Measurements from ENCODE around the gene MUC5AC. TPM values are rescaled to one million over a fixed set of nuclear protein-coding genes. Genes with fewer than 3 reads are reported as not detected.

The MUC5AC gene
- total RNA-seq, 1 experiment from 2014 or later, result under 0.01 TPM

DNA sequence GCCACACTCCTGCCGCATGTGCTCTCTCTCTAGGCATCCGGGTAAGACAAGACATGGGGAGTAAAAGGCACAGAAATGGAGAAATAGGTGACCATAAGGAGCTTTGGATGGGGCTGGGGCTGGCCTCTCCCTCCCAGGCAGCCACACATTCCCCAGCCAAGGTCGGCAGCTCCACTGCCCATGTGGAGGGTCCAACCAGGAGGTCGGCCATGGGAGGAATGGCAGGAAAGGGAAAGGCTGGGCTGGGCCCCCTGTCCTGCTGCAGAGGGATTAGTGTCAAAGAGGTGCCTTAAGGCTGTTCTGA lies 460 bp upstream of the MUC5AC start:
- ChIA-PET CTCF (no interaction called here), POLR2A (no interaction called here), RAD21 (ENCODE audit: low non-redundant PET in 1 of 2, low total read pairs in 2 of 2, uncharacterized antibody in 2 of 2, unreplicated experiment in 2 of 2) (no interaction called here)
- H2AFZ ChIP-seq (ENCODE audit: low read depth, low read length, poor library complexity, severe bottlenecking), result no peak overlapping the region
- no peaks in the 10 kb centered on the region for H3K27me3 ChIP-seq (ENCODE audit: insufficient read depth, low read length)
- H3K27ac ChIP-seq (ENCODE audit: low read depth, low read length), result no peak overlapping the region
- no peaks in the 10 kb centered on the region for H3K36me3 ChIP-seq (ENCODE audit: control insufficient read depth in 1 of 2, insufficient read depth in 2 of 2, low read length in 2 of 2)
- no peaks in the 10 kb centered on the region for H3K79me2 ChIP-seq (ENCODE audit: insufficient read depth, low read length)
- DNase-seq (ENCODE audit: low read depth, low spot score) (no peak), ATAC-seq (no peak)
- no peak overlapping the region for H3K9ac ChIP-seq (ENCODE audit: low read length)
- TF ChIP-seq JUND (IDR thresholded peaks at IDR 0.05), result no peak
- TF ChIP-seq CBX3 (IDR thresholded peaks at IDR 0.05; ENCODE audit: low read depth), result no peak
- TF ChIP-seq POLR2AphosphoS5 (IDR thresholded peaks at IDR 0.05; ENCODE audit: low read depth, low read length), result no peak
- TF ChIP-seq SRF (IDR thresholded peaks at IDR 0.05; ENCODE audit: low read depth), result no peak
- TF ChIP-seq ZFX (IDR thresholded peaks at IDR 0.05), result no peak
- TF ChIP-seq EGR1 (IDR thresholded peaks at IDR 0.05; ENCODE audit: low read depth), result no peak
- no peak for TF ChIP-seq CEBPB (IDR thresholded peaks at IDR 0.05; ENCODE audit: low read depth)
- TF ChIP-seq TCF7L2 (IDR thresholded peaks at IDR 0.05; ENCODE audit: borderline replicate concordance, extremely low read depth, insufficient read depth, insufficient read length), result no peak
- no peak for TF ChIP-seq FOSL1 (IDR thresholded peaks at IDR 0.05; ENCODE audit: low read depth)
- no peak for TF ChIP-seq SIN3A (IDR thresholded peaks at IDR 0.05; ENCODE audit: low read depth)
- no peak for TF ChIP-seq RAD21 (IDR thresholded peaks at IDR 0.05; ENCODE audit: low read depth)
- TF ChIP-seq ELF1 (IDR thresholded peaks at IDR 0.05; ENCODE audit: borderline replicate concordance, low read depth), result no peak
- no TSS peak for BruUV-seq (replicated peaks)
- H3K4me2 ChIP-seq (ENCODE audit: low read length), result no peak overlapping the region
- intact Hi-C loops (cut with micrococcal nuclease), result no loop called here
- peaks cover 13 to 30% of the 10 kb centered on the region in 2 experiments; a peak in 3 of 4 replicates for H3K4me1 ChIP-seq (ENCODE audit: control insufficient read depth in 1 of 2, insufficient read depth in 2 of 2, low read length in 2 of 2)
- H3K9me2 ChIP-seq (ENCODE audit: insufficient read depth), result no peaks in the 10 kb centered on the region
- H3K4me3 ChIP-seq (replicated peaks in 1 of 2; ENCODE audit: low read depth in 1 of 2, low read length in 2 of 2), result no peak overlapping the region
- no peaks in the 10 kb centered on the region; a peak in 1 of 4 replicates for H3K9me3 ChIP-seq (ENCODE audit: control insufficient read depth in 1 of 2, insufficient read depth in 1 of 2, low read depth in 1 of 2, low read length in 2 of 2)
- no peaks in the 10 kb centered on the region for H4K20me1 ChIP-seq (ENCODE audit: insufficient read depth)

- POLR2A ChIA-PET, result no interaction called here
- DNase-seq (ENCODE audit: low read depth, low spot score), result no peak
- Histone ChIP-seq H3K27ac (ENCODE audit: low read depth, low read length) (no peak overlapping the region), H3K9me3 (ENCODE audit: control insufficient read depth in 1 of 2, insufficient read depth in 1 of 2, low read depth in 1 of 2, low read length in 2 of 2) (no peaks in the 10 kb centered on the region; a peak in 1 of 4 replicates), H3K9me2 (ENCODE audit: insufficient read depth) (no peaks in the 10 kb centered on the region), H3K79me2 (ENCODE audit: insufficient read depth, low read length) (no peaks in the 10 kb centered on the region), H3K27me3 (ENCODE audit: insufficient read depth, low read length) (no peaks in the 10 kb centered on the region), H3K4me1 (ENCODE audit: control insufficient read depth in 1 of 2, insufficient read depth in 2 of 2, low read length in 2 of 2) (peaks cover 5 to 14% of the 10 kb centered on the region in 2 experiments; a peak in 3 of 4 replicates), H3K36me3 (ENCODE audit: control insufficient read depth in 1 of 2, insufficient read depth in 2 of 2, low read length in 2 of 2) (no peaks in the 10 kb centered on the region), H2AFZ (ENCODE audit: low read depth, low read length, poor library complexity, severe bottlenecking) (no peak overlapping the region), H3K9ac (ENCODE audit: low read length) (no peak overlapping the region), H4K20me1 (ENCODE audit: insufficient read depth) (no peaks in the 10 kb centered on the region), H3K4me2 (ENCODE audit: low read length) (no peak overlapping the region), H3K4me3 (replicated peaks in 1 of 2; ENCODE audit: low read depth in 1 of 2, low read length in 2 of 2) (no peak overlapping the region)
- CTCF ChIA-PET, result no interaction called here
- intact Hi-C loops (cut with micrococcal nuclease), result no loop called here
- TF ChIP-seq RAD21 (IDR thresholded peaks at IDR 0.05; ENCODE audit: low read depth) (no peak), EZH2phosphoT487 (IDR thresholded peaks at IDR 0.05; ENCODE audit: borderline replicate concordance) (no peak), POLR2A (IDR thresholded peaks at IDR 0.05; ENCODE audit: borderline replicate concordance, extremely low read depth, insufficient read depth, insufficient read length) (no peak), ELF1 (IDR thresholded peaks at IDR 0.05; ENCODE audit: borderline replicate concordance, low read depth) (no peak), YY1 (IDR thresholded peaks at IDR 0.05; ENCODE audit: extremely low read depth, insufficient replicate concordance, low read depth, low read length) (no peak), TCF7L2 (IDR thresholded peaks at IDR 0.05; ENCODE audit: borderline replicate concordance, extremely low read depth, insufficient read depth, insufficient read length) (no peak), CEBPB (IDR thresholded peaks at IDR 0.05; ENCODE audit: low read depth) (no peak), ATF3 (IDR thresholded peaks at IDR 0.05) (no peak)
- RAD21 ChIA-PET (ENCODE audit: low non-redundant PET in 1 of 2, low total read pairs in 2 of 2, uncharacterized antibody in 2 of 2, unreplicated experiment in 2 of 2), result no interaction called here
- ATAC-seq, result no peak
- BruUV-seq (replicated peaks), result no TSS peak
Observed at GRCh38 chr11:1158681-1159487, 1.1 kb downstream of the MUC5AC start.
